ES-I3 (cell line): ENCODE measurements around the gene MTMR3.

Experiments
- H3K36me3 ChIP-seq: 2 replicates; pipeline ENCODE4 v1.6.1; 2013; ENCODE audit warnings: mild to moderate bottlenecking, low read length, control low read depth, moderate library complexity; ENCODE audit not compliant: insufficient read depth
- H3K4me1 ChIP-seq: 2 replicates; pipeline ENCODE4 v1.6.1; 2013; ENCODE audit warnings: mild to moderate bottlenecking, control low read depth, low read length; ENCODE audit not compliant: insufficient read depth
- H3K9ac ChIP-seq: 2 replicates; pipeline ENCODE4 v1.6.1; 2013; ENCODE audit warnings: low read depth, mild to moderate bottlenecking, low read length, moderate library complexity
- H3K9me3 ChIP-seq: 2 replicates; pipeline ENCODE4 v1.6.1; 2013; ENCODE audit warnings: mild to moderate bottlenecking, low read length, moderate library complexity; ENCODE audit not compliant: control insufficient read depth, insufficient read depth

The MTMR3 gene

DNA sequence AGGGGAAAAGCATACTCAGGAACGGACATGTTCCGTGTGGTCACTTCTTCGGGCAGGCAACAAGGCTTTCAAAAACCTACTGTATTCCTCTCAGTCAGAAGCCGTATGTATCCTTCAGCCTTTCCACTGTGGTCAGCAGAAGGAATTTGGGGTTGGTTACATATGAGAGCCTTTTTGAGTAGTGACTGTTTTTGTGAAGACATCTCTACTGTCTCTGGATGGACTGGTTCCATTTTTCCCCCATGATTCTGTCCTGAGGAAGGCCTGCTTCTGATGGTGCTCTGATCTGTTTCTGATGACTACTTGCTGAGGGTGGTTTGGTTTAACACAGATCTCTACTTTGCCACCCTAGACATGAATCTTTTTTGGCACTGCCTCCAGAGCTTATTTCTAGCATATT is 133.6 kb downstream of the MTMR3 start:
- Histone ChIP-seq H3K9ac (no peak overlapping the region), H3K9me3 (no peaks in the 10 kb centered on the region), H3K4me1 (no peaks in the 10 kb centered on the region), H3K36me3 (peaks cover 14% of the 10 kb centered on the region; the same call in 1 of the 2 replicates)

DNA sequence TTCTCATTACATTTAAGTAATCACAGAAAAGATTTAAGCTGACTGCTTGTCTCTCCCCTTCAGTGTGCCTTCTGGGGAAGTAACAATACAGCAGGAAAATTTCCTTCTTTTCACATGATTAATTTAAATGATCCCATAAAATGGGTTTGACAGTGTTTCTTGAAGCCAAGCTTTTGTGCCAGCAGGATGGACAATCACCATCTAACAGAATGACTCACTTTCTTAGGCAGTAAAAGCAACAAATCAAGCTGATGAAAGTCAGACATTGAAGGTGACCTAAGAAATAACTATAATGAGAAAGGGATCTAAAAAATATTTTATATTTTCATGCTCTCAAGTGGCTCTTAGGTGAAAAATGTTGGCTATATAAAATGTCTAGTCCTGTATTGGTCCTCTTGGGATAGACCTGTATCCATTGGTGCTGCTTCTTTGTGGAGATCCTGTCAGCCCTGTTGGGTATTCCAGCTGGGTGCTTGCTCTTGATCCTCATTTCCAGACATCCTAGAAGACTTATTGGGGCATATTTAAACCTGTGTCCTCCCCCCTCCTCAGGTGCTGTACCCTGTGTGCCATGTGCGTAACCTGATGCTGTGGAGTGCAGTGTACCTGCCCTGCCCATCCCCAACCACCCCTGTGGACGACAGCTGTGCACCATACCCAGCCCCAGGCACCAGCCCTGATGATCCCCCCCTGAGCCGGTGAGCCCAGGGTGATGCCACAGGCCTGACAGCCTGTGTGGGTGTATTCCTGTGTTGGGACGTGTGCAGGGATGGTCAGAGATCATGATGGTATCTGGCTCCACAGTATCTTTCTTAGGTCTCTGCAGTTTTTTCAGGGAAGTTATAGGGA is 134.6 kb downstream of the MTMR3 start:
- Histone ChIP-seq H3K9ac (no peak overlapping the region), H3K4me1 (no peaks in the 10 kb centered on the region), H3K36me3 (peaks cover 15% of the 10 kb centered on the region; the same call in 1 of the 2 replicates), H3K9me3 (no peaks in the 10 kb centered on the region)

DNA sequence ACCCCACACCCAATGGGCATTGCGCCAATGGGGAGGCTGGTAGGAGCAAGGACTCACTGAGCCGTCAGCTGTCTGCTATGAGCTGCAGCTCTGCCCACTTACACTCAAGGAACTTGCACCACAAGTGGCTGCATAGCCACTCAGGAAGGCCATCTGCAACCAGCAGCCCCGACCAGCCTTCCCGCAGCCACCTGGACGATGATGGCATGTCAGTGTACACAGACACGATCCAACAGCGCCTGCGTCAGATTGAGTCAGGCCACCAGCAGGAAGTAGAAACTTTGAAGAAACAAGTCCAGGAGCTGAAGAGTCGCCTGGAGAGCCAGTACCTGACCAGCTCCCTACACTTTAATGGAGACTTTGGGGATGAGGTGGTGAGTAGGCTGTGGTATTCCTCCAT is 137.5 kb downstream of the MTMR3 start:
- H3K9me3 ChIP-seq, result no peaks in the 10 kb centered on the region
- H3K9ac ChIP-seq, result no peak overlapping the region
- peaks cover 18% of the 10 kb centered on the region for H3K36me3 ChIP-seq
- H3K4me1 ChIP-seq, result no peaks in the 10 kb centered on the region

DNA sequence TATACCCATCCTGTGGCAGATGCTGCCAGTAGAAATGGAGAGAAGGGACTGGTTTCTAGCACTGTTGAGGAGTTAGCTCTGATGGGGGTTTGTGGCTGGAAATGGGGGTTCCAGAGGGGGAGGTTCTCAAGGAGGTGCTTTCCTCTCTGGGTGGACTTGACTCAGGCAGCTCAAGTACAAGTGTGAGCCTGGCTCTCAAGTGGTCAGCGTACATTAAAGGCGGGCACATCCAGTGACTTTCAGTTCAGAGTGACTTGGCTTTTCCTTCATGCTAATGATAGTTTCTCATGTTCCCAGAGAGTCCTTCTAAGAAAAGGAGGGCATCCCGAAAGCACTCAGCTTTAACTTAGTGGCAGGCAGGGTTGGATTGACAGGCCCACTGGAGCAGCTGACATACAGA is 138.4 kb downstream of the MTMR3 start:
- Histone ChIP-seq H3K9me3 (no peaks in the 10 kb centered on the region), H3K36me3 (peaks cover 15% of the 10 kb centered on the region), H3K4me1 (no peaks in the 10 kb centered on the region), H3K9ac (no peak overlapping the region)

DNA sequence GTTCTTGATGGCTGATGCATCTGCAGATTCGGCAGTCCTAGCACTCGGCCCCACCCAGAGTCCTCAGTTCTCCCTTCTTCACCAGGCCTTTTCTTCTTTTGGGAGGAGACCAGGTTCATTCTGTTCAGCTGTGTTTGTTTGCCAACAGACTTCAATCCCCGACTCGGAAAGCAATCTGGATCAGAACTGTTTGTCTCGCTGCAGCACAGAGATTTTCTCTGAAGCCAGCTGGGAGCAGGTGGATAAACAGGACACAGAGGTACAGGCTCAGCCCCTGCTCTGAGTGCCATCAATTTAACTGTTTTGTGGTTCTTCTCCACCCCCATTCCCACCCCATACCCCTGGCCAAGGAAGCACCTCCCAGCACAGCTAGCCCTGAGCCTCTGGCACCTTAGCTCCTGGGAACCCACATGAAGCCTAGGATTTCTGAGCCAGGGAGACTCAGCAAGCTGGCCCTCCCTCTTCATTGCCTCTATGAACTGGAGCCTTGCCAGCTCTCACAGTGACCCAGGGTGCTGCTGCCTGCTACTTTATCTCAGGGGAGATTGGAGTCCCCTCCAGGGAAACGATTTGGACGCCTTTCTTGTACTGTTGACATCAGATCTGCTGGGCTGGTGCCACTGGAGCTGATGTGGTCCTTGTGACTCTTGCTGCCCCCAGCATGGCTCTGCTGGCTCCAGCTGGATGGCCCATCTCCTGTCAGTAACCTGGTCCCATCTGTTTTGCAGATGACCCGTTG is 139.1 kb downstream of the MTMR3 start:
- no peaks in the 10 kb centered on the region for H3K9me3 ChIP-seq
- no peak overlapping the region for H3K9ac ChIP-seq
- H3K36me3 ChIP-seq, result peaks cover 11% of the 10 kb centered on the region
- no peaks in the 10 kb centered on the region for H3K4me1 ChIP-seq

- Histone ChIP-seq H3K4me1 (no peaks in the 10 kb centered on the region), H3K36me3 (peaks cover 11% of the 10 kb centered on the region)
Observed at GRCh38 chr22:30023099-30023660, 140.2 kb downstream of the MTMR3 start.

DNA sequence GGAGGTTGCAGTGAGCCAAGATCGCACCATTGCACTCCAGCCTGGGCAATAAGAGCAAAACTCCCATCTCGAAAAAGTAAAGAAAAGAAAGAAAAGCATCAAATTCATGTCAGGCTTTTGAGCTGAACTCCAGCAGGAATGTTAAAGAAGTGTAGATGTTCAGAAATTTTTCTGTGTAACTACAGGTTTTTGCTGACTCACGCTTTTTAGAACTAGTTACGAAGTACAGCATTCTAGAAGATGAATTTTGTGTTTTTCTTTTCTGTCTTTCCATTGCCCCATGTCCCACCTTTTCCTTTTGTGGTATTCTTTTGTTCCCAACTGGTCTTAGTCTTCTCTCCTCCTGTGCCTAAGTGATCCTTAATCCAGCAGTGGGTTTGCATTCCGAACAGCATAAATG is 141.3 kb downstream of the MTMR3 start:
- no peaks in the 10 kb centered on the region for H3K4me1 ChIP-seq
- H3K36me3 ChIP-seq, result peaks cover 11% of the 10 kb centered on the region
- H3K9ac ChIP-seq, result no peak overlapping the region
- H3K9me3 ChIP-seq, result no peaks in the 10 kb centered on the region

More at GRCh38 chr22:30023099-30023660, 140.2 kb downstream of the MTMR3 start:
- no peak overlapping the region for H3K9ac ChIP-seq
- H3K9me3 ChIP-seq, result no peaks in the 10 kb centered on the region

- Histone ChIP-seq H3K36me3 (peaks cover 11% of the 10 kb centered on the region), H3K9ac (no peak overlapping the region), H3K4me1 (no peaks in the 10 kb centered on the region), H3K9me3 (no peaks in the 10 kb centered on the region)
Observed at GRCh38 chr22:30025221-30025620, 142.2 kb downstream of the MTMR3 start.

- Histone ChIP-seq H3K4me1 (no peaks in the 10 kb centered on the region), H3K36me3 (peaks cover 4% of the 10 kb centered on the region; the same call in 1 of the 2 replicates), H3K9me3 (no peaks in the 10 kb centered on the region), H3K9ac (no peak overlapping the region)
Observed at GRCh38 chr22:30026756-30027155, 143.8 kb downstream of the MTMR3 start.

DNA sequence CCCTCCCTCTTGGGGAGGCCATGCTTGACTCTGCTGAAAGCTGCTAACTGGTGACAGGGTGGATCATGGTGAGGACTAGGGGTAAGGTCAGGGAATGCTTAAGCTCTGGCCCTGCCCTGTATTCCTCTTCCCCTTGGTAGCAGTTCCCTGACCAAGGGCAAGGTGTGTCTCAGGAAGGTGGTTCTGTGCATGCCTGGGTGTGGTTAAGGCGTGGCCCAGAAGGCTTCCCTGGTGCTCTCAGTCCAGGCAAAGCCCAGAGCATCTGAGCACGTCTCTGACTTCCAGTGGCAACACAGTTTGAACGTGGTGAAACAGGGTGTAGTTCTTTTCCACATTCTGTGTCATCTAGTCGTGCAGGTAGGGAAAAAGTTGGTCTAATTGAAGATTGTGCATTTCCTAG is 144.2 kb downstream of the MTMR3 start:
- Histone ChIP-seq H3K36me3 (peaks cover 4% of the 10 kb centered on the region; the same call in 1 of the 2 replicates), H3K9me3 (no peaks in the 10 kb centered on the region), H3K9ac (no peak overlapping the region), H3K4me1 (no peaks in the 10 kb centered on the region)

DNA sequence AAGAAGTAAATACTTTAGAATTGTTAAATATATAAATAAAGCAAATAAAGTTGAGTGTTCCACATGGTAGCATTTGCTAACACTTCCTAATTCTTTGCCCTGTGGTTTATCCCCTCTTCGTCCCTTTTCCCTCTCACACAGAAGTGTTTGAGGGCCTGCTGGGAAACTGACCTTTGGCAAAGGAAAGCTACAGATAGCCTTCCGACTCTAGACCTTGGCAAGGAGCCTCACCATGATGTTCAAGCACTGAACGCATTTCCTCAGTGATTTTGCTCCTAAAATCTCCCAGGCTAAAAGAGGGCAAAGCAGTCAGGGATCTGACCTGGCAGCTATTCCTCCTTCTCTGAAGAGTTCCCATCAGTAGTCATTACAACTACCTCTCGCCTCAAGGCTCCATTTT is 144.8 kb downstream of the MTMR3 start:
- no peaks in the 10 kb centered on the region for H3K4me1 ChIP-seq
- H3K9ac ChIP-seq, result no peak overlapping the region
- H3K36me3 ChIP-seq, result peaks cover 4% of the 10 kb centered on the region; the same call in 1 of the 2 replicates
- no peaks in the 10 kb centered on the region for H3K9me3 ChIP-seq

DNA sequence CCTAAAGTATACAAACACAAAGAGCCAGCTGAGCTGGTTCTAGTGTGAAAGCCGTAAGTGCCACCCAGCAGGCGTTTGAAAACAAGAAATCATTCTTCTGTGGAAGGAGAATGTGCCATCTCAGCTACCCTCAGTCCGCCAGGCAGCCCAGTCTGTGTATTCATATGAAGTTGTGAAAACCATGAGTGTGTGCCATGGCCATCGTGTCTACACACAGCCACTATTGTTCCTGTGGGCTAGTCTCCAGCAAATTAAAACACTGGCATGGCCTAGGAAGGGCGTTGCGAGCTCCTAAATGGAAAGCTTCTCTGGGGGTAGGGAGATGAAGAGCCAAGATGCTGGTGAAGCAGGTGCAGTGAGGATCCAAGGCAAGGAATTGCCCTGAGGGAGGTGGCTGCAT is 145.8 kb downstream of the MTMR3 start:
- Histone ChIP-seq H3K9ac (no peak overlapping the region), H3K36me3 (peaks cover 4% of the 10 kb centered on the region; the same call in 1 of the 2 replicates), H3K9me3 (no peaks in the 10 kb centered on the region), H3K4me1 (no peaks in the 10 kb centered on the region)

DNA sequence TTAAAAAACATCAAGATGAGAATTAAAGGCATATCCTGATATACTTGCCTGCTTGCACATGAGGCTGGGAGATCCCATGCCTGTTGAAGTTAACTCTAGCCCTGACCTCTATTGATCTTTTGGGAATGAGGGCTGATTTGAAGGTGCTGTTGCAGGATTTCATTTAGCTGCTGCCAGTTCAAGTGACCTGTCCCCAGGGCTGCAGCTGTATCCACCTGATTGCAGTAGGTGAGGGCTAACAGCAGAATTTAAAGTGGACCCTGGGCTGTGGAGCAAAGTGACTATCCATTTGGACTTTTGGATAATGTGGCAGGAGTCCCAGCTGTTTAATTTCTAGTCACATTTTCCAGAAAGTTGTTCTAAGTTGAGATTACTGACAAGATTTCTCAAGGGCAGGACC is 146.5 kb downstream of the MTMR3 start:
- Histone ChIP-seq H3K4me1 (no peaks in the 10 kb centered on the region), H3K9me3 (no peaks in the 10 kb centered on the region), H3K9ac (no peak overlapping the region), H3K36me3 (peaks cover 4% of the 10 kb centered on the region; the same call in 1 of the 2 replicates)

DNA sequence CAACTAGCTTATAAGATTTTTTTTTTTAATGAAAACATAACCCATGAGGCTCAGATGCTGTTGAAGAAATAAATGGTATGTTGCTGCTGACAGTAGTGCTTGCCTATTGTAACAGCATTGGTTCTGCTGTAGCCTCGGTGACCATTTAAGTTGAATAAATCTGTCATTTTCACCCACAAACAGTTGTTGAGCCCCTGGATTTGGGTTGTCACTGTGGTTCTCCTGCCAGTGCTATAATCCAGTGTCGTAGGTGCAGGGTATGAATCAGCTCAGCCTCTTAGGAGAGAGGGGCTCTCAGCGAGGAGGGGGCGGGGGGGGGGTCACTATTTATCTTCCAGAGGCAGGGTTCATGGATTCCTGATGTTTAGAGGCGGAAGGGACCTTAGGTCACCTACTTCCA is 147.4 kb downstream of the MTMR3 start:
- Histone ChIP-seq H3K9me3 (no peaks in the 10 kb centered on the region), H3K4me1 (peaks cover 3% of the 10 kb centered on the region; the same call in 1 of the 2 replicates), H3K9ac (no peak overlapping the region), H3K36me3 (0 out of 2 replicates have a peak, but pooled peaks cover 1% of the 10 kb centered on the region)
